GM21526 (cell line): Measurements from ENCODE around the gene ADGRL3.
"Not testable (repeated sequence)": the region's sequence is repeated elsewhere in the genome, so short reads cannot be mapped to it uniquely, and the experiment has no call there.

ENCODE experiments used
- ATAC-seq: cut with Tn5 transposase; IDR thresholded peaks from one replicate; pipeline ENCODE4 v1.9.1; 2021; ENCODE audit warnings: moderate library complexity; ENCODE audit not compliant: unreplicated experiment, low FRiP score

ADGRL3 gene

GRCh38 chr4:61923179-61923578 is 723.1 kb downstream of the ADGRL3 start:
- ATAC-seq = no peak

GRCh38 chr4:61924131-61924530 is 724.0 kb downstream of the ADGRL3 start:
- no peak for ATAC-seq

- no peak for ATAC-seq
These were observed 733.4 kb downstream of the ADGRL3 start for GRCh38 chr4:61933527-61933926.

GRCh38 chr4:61934198-61934597 is 734.1 kb downstream of the ADGRL3 start:
- no peak for ATAC-seq

GRCh38 chr4:61938250-61938846 is 738.2 kb downstream of the ADGRL3 start:
- no peak for ATAC-seq

GRCh38 chr4:61950625-61951024 is 750.5 kb downstream of the ADGRL3 start:
- no peak for ATAC-seq

- no peak for ATAC-seq
These were observed 753.3 kb downstream of the ADGRL3 start for GRCh38 chr4:61953386-61953785.

GRCh38 chr4:61958591-61958990 is 758.5 kb downstream of the ADGRL3 start:
- ATAC-seq = no peak

GRCh38 chr4:61959087-61959486 is 759.0 kb downstream of the ADGRL3 start:
- no peak for ATAC-seq

- no peak for ATAC-seq
These were observed 784.3 kb downstream of the ADGRL3 start for GRCh38 chr4:61984260-61984909.

GRCh38 chr4:61985426-61985825 is 785.3 kb downstream of the ADGRL3 start:
- no peak for ATAC-seq

- ATAC-seq = not testable (repeated sequence)
These were observed 786.8 kb downstream of the ADGRL3 start for GRCh38 chr4:61986929-61987328.

GRCh38 chr4:61992351-61992750 is 792.2 kb downstream of the ADGRL3 start:
- ATAC-seq = no peak

GRCh38 chr4:61994036-61994435 is 793.9 kb downstream of the ADGRL3 start:
- ATAC-seq = no peak

GRCh38 chr4:61995717-61996340 is 795.7 kb downstream of the ADGRL3 start:
- no peak for ATAC-seq

GRCh38 chr4:61996943-61997342 is 796.8 kb downstream of the ADGRL3 start:
- ATAC-seq = no peak

- no peak for ATAC-seq
These were observed 797.7 kb downstream of the ADGRL3 start for GRCh38 chr4:61997831-61998230.

- no peak for ATAC-seq
These were observed 803.6 kb downstream of the ADGRL3 start for GRCh38 chr4:62003695-62004094.

GRCh38 chr4:62004881-62005280 is 804.8 kb downstream of the ADGRL3 start:
- ATAC-seq = no peak

- no peak for ATAC-seq
These were observed 806.0 kb downstream of the ADGRL3 start for GRCh38 chr4:62006108-62006507.

GRCh38 chr4:62015043-62015739 is 815.1 kb downstream of the ADGRL3 start:
- no peak for ATAC-seq
